GM23338 (cell line): ENCODE measurements around the gene CDK5R1. TPM values are rescaled to one million over a fixed set of nuclear protein-coding genes. Genes with fewer than 3 reads are reported as not detected.

Experiments used
- ATAC-seq: fragments of 200-7000 bp; cut with Tn5 transposase; 3 replicates; pipeline ENCODE4 v1.9.1; 2020
- DNase-seq: peaks from one replicate; pipeline ENCODE4 v3.0.0-alpha.2; 2015; ENCODE audit warnings: low spot score
- H2AFZ ChIP-seq: fragments of 200-600 bp; sonication (generic); 2 replicates; pipeline ENCODE4 v1.8.0; 2016; ENCODE audit warnings: antibody characterized with exemption, mild to moderate bottlenecking, moderate library complexity
- H3F3A ChIP-seq: fragments of 200-600 bp; sonication (generic); replicated peaks from 2 replicates; pipeline ENCODE4 v1.8.0; 2017; ENCODE audit warnings: antibody characterized with exemption, mixed run types, low read depth
- H3K27ac ChIP-seq: fragments of 200-600 bp; sonication (generic); 2 replicates; pipeline ENCODE4 v1.6.1; 2016; ENCODE audit warnings: low read depth
- H3K27me3 ChIP-seq: fragments of 200-600 bp; sonication (generic); 2 replicates; pipeline ENCODE4 v1.8.0; 2016; ENCODE audit warnings: mild to moderate bottlenecking, mixed run types, moderate library complexity; ENCODE audit not compliant: insufficient read depth
- H3K36me3 ChIP-seq: fragments of 200-600 bp; sonication (generic); 2 replicates; pipeline ENCODE4 v1.8.0; 2016; ENCODE audit warnings: mild to moderate bottlenecking; ENCODE audit not compliant: insufficient read depth
- H3K4me1 ChIP-seq: fragments of 200-600 bp; sonication (generic); 2 replicates; pipeline ENCODE4 v1.8.0; 2016; ENCODE audit warnings: mild to moderate bottlenecking, moderate library complexity; ENCODE audit not compliant: insufficient read depth
- H3K4me2 ChIP-seq: fragments of 200-600 bp; sonication (generic); 2 replicates; pipeline ENCODE4 v1.7.1; 2017; ENCODE audit warnings: mixed run types
- H3K4me3 ChIP-seq: fragments of 200-600 bp; sonication (generic); 2 replicates; pipeline ENCODE4 v1.6.1; 2016; ENCODE audit warnings: mixed run types
- H3K79me2 ChIP-seq: fragments of 200-600 bp; sonication (generic); replicated peaks from 2 replicates; pipeline ENCODE4 v1.8.0; 2017; ENCODE audit warnings: mild to moderate bottlenecking; ENCODE audit not compliant: insufficient read depth
- H3K9me2 ChIP-seq: fragments of 200-600 bp; sonication (generic); 2 replicates; pipeline ENCODE4 v1.8.0; 2017; ENCODE audit not compliant: insufficient read depth
- H4K20me1 ChIP-seq: fragments of 200-600 bp; sonication (generic); replicated peaks from 2 replicates; pipeline ENCODE4 v1.8.0; 2017; ENCODE audit warnings: mild to moderate bottlenecking; ENCODE audit not compliant: insufficient read depth
- H3K27ac Mint-ChIP-seq: 2 replicates; pipeline ENCODE4 v1.8.0; 2020; ENCODE audit warnings: inconsistent platforms, mild to moderate bottlenecking, moderate library complexity, mixed read lengths
- H3K27me3 Mint-ChIP-seq: 3 replicates; pipeline ENCODE4 v1.8.0; 2022; ENCODE audit warnings: low read depth, mild to moderate bottlenecking, moderate library complexity, mixed read lengths, inconsistent platforms; ENCODE audit not compliant: insufficient read depth, poor library complexity
- H3K36me3 Mint-ChIP-seq: 3 replicates; pipeline ENCODE4 v1.8.0; 2021; ENCODE audit warnings: low read depth, mild to moderate bottlenecking, inconsistent platforms, moderate library complexity, mixed read lengths
- H3K4me1 Mint-ChIP-seq: 3 replicates; pipeline ENCODE4 v1.8.0; 2020; ENCODE audit warnings: mild to moderate bottlenecking, inconsistent platforms, mixed read lengths
- H3K4me3 Mint-ChIP-seq: 3 replicates; pipeline ENCODE4 v1.8.0; 2021; ENCODE audit warnings: moderate library complexity, mild to moderate bottlenecking, inconsistent platforms, mixed read lengths
- H3K9me3 Mint-ChIP-seq: 3 replicates; pipeline ENCODE4 v1.8.0; 2020; ENCODE audit warnings: moderate library complexity, mild to moderate bottlenecking, inconsistent platforms, mixed read lengths
- CREB1 ChIP-seq: fragments of 250-450 bp; sonication (Bioruptor Pico); IDR thresholded peaks from 2 replicates; pipeline ENCODE4 v1.5.0; 2020; ENCODE audit warnings: low read depth, mild to moderate bottlenecking, moderate library complexity
- EZH2phosphoT487 ChIP-seq: fragments of 200-600 bp; sonication (generic); IDR thresholded peaks from one replicate; pipeline ENCODE4 v1.8.1; 2018; ENCODE audit warnings: antibody characterized with exemption; ENCODE audit not compliant: unreplicated experiment
- NANOG ChIP-seq: IDR thresholded peaks from 2 replicates; pipeline ENCODE4 v1.6.1; 2016; ENCODE audit warnings: antibody characterized with exemption, borderline replicate concordance
- POLR2AphosphoS5 ChIP-seq: IDR thresholded peaks from 2 replicates; pipeline ENCODE4 v1.6.1; 2016; ENCODE audit warnings: antibody characterized with exemption, low read depth
- REST ChIP-seq: IDR thresholded peaks from one replicate; pipeline ENCODE4 v1.6.1; 2018; ENCODE audit warnings: antibody characterized with exemption; ENCODE audit not compliant: unreplicated experiment
- STAT1 ChIP-seq: IDR thresholded peaks from one replicate; pipeline ENCODE4 v1.6.1; 2016; ENCODE audit warnings: antibody characterized with exemption; ENCODE audit not compliant: unreplicated experiment
- ZNF114 ChIP-seq: fragments of 250-450 bp; sonication (Bioruptor Pico); IDR thresholded peaks from 2 replicates; pipeline ENCODE4 v1.5.0; 2020; ENCODE audit warnings: mild to moderate bottlenecking, moderate library complexity
- ZNF331 ChIP-seq: fragments of 250-450 bp; sonication (Bioruptor Pico); IDR thresholded peaks from 2 replicates; pipeline ENCODE4 v1.5.0; 2020; ENCODE audit warnings: low read depth, mild to moderate bottlenecking, moderate library complexity
- ZNF462 ChIP-seq: fragments of 250-450 bp; sonication (Bioruptor Pico); IDR thresholded peaks from 2 replicates; pipeline ENCODE4 v1.5.0; 2020; ENCODE audit warnings: mild to moderate bottlenecking, moderate library complexity
- polyA plus RNA-seq: library from polyadenylated mRNA; unstranded; fragments of >200 nt; fragmentation: Nextera tagmentation; extraction: Ambion mirVana; gene quantifications from 2 replicates; pipeline ENCODE4 v1.2.1, GENCODE V29; 2016
- total RNA-seq: library from RNA; depleted of rRNA; stranded (reverse); fragments of >200 nt; shearing (Covaris generic); gene quantifications from 2 replicates; pipeline ENCODE4 v1.2.3, GENCODE V29; 2014

CDK5R1 gene
- total and polyA plus RNA-seq, 2 experiments from 2014 or later, result 4.0 to 11.6 TPM

- TF ChIP-seq ZNF462 (CRISPR knock-in tag), result no peak
- no peak for TF ChIP-seq EZH2phosphoT487
- no peak for TF ChIP-seq STAT1
- TF ChIP-seq NANOG, result no peak
Measured at GRCh38 chr17:32481193-32481592, 5.6 kb upstream of the CDK5R1 start (continued).

GRCh38 chr17:32482568-32483320 lies 4.0 kb upstream of the CDK5R1 start:
- Histone ChIP-seq H3K9me2 (no peaks in the 10 kb centered on the region), H3K27ac (peak overlapping the region; percentile 81), H3K27me3 (no peaks in the 10 kb centered on the region), H3K4me3 (no peak overlapping the region), H3K4me2 (no peak overlapping the region), H3K36me3 (peaks cover 39% of the 10 kb centered on the region), H3F3A (peaks cover 38% of the 10 kb centered on the region), H3K79me2 (no peaks in the 10 kb centered on the region), H4K20me1 (peaks cover 14% of the 10 kb centered on the region), H2AFZ (no peak overlapping the region), H3K4me1 (peaks cover 33% of the 10 kb centered on the region)
- ATAC-seq (no peak), DNase-seq (no peak)
- Mint-ChIP-seq H3K4me3 (no peak overlapping the region), H3K27ac (no peak overlapping the region), H3K4me1 (peaks cover 49% of the 10 kb centered on the region), H3K27me3 (peaks cover 23% of the 10 kb centered on the region), H3K9me3 (peaks cover 3% of the 10 kb centered on the region; the same call in 1 of the 3 replicates), H3K36me3 (peaks cover 54% of the 10 kb centered on the region)
- TF ChIP-seq ZNF114 (CRISPR knock-in tag) (no peak), REST (no peak), EZH2phosphoT487 (no peak), STAT1 (no peak), POLR2AphosphoS5 (no peak), CREB1 (CRISPR knock-in tag) (no peak), ZNF331 (no peak)
